GM19397 (cell line): ENCODE results near the gene IGFBP3.

Experiments used
- ATAC-seq: cut with Tn5 transposase; IDR thresholded peaks from one replicate; pipeline ENCODE4 v1.9.1; 2021; ENCODE audit warnings: mild to moderate bottlenecking, moderate library complexity; ENCODE audit not compliant: unreplicated experiment

Gene IGFBP3

DNA sequence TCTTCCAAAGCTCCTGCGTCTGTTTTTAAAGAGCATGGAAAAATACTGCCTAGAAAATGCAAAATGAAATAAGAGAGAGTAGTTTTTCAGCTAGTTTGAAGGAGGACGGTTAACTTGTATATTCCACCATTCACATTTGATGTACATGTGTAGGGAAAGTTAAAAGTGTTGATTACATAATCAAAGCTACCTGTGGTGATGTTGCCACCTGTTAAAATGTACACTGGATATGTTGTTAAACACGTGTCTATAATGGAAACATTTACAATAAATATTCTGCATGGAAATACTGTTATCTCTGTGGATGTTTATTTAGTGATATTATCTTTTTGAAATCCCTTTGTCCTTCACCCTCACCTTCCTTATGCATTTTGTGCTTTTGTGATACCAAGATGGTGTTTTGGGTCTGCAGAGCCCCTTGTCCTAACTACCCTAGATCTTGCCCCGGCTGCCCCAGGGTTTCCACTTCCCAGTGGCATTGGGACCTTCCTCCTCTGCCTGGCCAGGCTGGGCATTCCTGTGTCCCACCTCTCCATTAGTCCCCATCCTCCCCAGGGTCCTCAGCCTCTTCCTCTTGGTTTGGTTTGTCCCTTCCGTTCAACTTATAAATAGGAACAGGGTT lies 27.6 kb downstream of the IGFBP3 start:
- no peak for ATAC-seq

DNA sequence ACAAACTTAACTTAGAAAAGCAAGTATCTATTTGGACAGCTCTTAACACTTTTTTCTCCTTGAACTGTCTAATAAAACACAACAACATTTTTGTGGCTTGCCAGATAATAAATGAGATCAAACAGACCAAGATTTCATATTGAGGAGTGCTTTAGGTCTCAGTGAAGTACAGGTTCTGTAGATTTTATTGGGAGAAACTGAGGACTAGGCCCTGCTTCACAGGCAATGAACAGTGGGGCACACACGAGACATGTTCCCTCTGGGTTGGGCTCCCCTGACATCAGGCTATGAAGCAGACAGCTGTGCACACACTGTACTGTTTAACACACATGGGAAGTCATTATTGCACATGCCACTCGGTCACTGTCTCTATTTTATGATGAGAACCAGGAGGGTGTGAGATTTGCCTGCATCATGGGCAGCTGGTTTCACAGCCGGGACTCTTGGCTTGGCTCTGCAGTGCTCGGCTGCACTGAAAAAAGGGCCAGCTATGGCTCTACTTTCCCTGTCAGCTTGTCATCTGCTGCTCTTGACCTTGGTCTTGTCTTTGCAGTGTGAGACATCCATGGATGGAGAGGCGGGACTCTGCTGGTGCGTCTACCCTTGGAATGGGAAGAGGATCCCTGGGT lies 28.6 kb downstream of the IGFBP3 start:
- ATAC-seq, result no peak

DNA sequence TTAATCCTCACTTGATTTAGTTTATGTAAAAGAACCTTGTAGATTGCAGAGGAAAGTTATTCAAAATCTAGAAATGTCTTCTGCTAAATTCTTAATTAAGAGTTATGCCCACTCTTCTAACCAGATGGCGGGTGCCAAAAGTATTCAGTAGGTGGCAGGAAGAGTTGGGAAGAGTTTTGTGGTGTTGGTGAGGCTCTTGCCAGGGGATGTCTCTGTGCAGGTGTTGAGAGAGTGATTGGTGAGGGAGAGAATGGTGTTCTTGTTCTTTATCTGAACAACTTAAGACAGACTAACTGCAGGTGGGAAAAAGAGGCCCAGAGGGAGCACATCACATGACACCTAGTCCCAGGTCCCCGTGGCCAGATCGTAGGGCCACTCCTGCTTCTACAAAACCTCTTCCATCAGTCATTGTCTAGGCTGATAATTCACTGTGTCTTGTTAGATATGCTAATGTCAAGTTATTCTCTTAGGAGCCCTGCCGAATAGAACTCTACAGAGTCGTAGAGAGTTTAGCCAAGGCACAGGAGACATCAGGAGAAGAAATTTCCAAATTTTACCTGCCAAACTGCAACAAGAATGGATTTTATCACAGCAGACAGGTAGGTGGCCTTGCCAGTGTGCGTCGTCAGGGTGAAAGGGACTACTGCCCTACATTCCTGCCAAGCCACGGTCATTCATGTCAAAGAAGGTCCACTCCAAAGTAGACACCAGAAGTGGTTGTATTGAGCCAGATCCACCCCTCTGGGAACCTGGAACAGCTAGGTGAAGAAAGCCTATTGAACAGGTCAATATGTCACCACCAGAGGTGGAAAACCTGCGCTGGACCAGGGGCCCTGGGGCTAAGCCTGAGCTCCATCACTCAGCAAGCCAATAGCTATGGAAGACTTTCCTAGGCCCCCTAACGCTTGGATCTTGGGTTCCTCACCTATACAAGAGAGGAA lies 29.3 kb downstream of the IGFBP3 start:
- ATAC-seq, result no peak

DNA sequence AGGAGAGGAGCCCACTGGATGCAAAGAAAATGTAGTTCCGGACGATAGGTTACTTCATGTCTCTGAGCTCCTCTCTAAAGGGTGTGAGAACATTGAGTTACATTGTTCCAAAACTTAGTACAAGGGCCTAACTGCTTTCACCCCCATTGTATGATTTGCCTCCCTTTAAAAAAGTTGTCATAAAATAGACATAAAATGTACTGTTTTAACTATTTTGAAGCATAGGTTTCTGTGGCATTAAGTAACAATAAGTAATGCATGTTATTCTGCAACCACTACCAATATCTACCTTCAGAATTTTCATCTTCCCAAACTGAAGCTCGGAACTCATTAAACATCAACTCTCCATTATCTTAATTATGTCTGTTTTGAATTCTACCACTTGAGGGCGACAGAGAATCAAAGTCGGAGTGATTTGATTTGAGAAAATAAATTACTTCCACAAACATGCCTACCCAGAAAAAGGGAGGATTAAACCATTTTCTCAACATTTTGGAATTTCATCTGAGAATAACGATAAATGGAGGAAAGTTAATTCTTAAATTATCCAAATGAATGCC lies 30.1 kb downstream of the IGFBP3 start:
- no peak for ATAC-seq

DNA sequence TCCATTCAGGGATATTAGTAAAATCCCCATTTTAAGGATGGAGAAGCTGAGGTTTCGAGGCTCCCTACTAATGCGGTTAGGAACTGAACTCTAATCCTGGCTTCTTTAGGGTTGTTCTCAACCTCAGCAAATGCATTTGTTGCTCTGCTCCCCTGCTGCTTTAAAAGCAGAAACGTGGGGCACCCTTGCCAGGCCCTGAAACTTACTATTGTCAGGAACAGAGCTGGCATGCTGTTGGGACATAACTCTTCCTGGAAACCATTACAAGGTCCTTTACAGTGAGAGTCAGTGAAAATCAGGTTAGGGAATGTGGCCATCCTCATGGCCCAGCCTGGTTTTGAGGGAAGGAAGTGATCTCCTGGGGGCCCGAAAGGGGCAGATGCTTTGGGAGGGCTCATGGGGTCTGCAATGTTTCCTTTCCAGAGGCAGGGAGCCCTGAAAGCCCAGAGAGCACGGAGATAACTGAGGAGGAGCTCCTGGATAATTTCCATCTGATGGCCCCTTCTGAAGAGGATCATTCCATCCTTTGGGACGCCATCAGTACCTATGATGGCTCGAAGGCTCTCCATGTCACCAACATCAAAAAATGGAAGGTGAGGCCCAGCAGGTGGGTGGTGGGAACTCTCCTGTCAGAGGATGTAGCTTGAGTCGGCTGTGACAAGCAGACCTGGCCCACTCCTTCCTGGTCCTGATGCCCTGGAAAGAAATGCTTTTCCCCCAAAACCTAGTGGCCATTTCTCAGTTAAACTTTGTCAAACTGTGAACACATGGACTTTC lies 30.8 kb downstream of the IGFBP3 start:
- no peak for ATAC-seq

DNA sequence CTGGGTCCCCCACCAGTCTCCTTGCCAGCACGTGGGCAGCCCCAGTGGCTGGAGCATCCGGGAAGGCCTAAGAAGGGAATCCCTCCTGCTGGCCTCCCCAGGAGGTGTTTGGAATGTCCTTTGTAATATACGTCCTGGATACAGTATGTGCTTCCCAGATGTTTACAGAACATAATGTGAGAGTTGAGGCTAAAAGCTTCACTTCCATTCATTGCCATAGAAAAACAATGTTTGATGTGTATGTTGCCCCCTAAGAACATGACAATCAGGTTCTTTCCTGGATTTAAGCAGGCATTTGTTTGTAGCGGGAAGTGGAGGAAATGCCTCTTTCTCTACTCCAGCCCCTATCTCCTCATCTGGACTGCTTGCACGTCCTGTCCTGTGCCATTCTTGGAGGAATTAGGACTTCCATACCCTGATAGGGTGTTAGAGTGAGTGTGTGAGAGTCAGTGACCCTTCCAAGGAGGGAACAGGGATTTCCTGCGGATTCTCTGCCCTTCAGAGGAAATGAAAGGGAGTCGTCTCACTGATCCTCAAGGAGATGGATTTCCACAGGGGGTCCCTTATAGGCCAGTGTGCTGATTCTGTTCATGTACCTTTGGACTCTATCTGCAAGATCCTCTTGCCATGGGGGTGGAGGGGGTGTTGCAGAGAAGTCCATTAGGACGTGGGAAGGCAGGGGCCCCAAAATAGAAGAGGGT lies 31.6 kb downstream of the IGFBP3 start:
- ATAC-seq, result no peak

DNA sequence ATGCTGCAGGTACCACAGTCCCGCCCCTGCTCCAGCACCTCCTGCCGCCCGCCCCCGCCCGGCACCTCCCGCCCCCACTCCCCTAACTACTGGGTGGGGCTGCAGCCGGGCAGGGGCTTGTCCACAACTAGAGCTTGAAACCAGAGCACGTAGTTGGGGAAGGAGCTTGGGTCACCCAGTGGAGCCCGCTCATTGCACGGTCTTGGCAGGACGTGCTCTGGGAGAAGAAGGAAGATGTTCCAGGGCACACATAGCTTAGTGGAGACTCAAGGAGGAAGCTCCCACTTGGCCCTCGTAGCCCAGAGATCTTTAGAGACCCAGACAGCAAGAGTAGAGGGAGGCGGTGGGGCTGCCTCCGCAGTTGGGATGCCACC lies 32.1 kb downstream of the IGFBP3 start:
- no peak for ATAC-seq

DNA sequence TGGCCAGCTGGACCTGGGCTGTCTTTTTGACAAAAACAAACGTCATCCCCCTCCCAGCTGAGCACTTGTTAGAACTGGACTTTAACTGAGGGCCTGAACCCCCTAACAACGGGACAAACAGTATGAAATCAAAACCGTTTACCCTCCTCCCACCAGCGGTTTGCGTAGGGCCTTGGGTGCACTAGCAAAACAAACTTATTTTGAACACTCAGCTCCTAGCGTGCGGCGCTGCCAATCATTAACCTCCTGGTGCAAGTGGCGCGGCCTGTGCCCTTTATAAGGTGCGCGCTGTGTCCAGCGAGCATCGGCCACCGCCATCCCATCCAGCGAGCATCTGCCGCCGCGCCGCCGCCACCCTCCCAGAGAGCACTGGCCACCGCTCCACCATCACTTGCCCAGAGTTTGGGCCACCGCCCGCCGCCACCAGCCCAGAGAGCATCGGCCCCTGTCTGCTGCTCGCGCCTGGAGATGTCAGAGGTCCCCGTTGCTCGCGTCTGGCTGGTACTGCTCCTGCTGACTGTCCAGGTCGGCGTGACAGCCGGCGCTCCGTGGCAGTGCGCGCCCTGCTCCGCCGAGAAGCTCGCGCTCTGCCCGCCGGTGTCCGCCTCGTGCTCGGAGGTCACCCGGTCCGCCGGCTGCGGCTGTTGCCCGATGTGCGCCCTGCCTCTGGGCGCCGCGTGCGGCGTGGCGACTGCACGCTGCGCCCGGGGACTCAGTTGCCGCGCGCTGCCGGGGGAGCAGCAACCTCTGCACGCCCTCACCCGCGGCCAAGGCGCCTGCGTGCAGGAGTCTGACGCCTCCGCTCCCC lies 32.7 kb downstream of the IGFBP3 start, which contains the start of gene IGFBP1:
Gene IGFBP1 (plus strand): TSS at position 304 of the 808 bp plus-strand sequence. CDS start 165 bp downstream, at position 469.
- no peak for ATAC-seq

DNA sequence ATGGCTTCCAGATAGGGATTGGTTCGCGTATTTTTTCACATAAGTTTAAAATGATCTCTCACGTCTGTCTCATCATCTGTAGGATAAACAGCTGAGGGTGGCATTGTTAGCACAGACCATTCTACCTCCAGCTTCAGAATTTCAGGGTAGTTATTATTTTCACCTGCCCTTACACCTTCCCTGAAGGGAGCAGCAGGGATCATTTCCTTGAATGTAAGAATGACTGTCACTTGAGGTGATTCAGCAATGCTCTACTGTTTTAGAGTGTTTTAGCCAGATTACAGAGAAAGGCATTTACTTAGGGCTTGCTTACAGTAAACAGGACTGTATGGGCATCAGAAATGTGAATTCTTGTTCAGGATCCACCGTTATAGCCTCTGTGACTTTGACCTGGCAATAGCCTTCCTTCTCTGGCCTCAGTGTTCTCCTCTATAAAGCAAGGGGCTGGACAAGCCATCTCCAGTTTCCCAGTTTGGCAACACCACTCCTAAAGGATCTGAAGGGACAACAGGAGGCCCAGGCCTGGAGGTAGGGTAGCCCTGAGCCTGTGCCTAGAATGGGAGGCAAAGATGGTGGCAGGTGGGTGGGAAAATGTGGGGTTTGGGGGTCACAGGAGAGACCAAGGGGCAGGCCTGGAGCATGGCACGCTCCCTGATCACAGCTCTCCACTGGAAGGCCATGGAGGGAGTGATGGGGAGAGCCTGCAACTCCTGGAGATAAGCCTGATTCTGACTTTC lies 34.0 kb downstream of the IGFBP3 start:
- no peak for ATAC-seq

DNA sequence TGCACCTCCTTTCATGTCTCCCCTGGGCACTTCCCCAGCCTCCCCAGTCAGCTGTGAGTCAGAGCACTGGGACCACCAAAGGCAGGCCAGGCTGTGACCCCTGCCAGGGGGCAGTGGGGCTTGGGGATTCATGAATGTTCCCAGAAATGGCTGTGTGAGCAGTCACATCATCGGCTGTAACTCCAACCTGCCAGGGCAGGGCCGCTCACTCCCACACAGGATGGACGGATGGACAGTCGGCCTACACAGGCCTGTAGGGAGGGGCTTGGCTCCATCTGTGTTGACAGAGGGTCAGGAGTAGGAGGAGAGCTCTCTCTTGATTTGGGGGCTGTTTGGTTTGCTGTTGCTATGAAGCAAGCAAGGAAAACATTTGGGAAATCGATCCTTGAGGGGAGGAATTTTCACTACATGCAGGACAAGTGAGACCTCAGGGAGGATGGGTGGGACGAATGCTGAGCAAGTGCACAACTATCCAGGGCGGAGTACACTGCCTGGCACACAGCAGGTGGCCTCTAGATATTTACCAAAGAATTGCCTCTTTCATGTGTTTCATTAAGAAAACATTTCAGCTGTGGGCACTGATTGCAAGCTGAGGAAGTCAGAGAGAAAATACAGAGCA lies 35.7 kb downstream of the IGFBP3 start:
- ATAC-seq, result no peak

DNA sequence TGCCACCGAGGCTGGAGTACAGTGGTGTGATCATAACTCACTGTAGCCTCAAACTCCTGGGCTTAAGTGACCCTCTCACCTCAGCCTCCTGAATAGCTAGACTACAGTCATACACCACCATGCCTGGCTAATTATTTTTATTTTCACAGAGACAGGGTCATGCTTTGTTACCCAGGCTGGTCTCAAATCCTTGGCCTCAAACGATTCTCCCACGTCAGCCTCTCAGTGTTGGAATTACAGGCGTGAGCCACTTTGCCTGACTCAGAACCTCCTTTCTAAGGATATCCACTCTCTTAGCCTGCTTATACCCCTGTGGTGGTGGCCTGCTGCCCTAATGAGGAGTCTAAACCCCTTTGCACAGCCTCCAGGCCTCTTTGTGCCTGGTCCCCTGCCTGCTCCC lies 36.9 kb downstream of the IGFBP3 start:
- no peak for ATAC-seq

DNA sequence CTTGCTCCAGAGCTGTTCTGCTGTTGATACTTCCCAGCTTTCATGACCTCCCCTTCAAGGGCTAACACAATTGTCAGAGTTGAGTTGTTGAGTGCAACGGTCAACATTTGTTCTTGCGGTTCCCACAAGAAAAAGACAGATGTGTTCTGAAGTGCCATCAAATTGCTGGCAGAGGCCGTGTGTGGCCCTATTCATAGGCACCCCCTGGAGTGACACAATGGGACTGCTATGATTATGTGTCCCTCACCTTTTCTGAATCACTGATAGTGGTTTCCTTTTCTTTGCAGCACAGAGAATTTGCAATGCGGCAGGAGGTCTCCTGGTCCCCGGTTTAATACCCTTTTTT lies 38.6 kb downstream of the IGFBP3 start:
- no peak for ATAC-seq

DNA sequence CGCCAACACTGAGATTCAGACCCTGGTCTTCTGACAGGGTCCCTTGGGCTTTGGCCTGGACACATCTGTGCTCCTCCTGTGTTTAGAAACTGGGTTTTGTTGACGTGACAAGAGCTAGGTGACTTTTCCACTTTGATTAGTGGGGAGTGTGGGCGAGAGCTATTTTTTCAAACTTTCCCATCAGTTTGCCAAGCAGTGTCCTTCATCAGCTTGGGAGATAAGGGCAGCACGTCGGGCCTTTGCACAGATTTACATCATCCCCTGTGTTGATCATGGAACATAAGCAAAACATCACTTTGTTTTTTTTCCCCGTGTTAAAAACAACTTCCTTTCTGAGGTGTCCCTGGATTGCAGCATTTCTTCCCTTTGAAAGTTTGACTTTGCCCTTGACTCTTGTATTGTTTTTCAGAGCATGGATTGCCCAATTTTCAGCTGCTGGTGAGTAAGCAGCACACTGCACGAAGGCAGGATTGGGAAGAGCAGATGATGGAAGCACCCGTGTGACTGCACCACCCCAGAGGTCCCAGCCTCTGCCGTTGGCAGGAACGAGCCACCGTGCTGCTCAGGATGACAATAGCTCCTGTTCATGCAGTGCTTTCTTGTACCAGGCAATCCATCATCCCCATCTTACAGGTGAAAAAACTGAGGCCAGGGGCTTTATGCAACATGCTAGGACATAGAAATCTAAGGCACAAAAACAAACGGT lies 39.2 kb downstream of the IGFBP3 start:
- ATAC-seq, result no peak

DNA sequence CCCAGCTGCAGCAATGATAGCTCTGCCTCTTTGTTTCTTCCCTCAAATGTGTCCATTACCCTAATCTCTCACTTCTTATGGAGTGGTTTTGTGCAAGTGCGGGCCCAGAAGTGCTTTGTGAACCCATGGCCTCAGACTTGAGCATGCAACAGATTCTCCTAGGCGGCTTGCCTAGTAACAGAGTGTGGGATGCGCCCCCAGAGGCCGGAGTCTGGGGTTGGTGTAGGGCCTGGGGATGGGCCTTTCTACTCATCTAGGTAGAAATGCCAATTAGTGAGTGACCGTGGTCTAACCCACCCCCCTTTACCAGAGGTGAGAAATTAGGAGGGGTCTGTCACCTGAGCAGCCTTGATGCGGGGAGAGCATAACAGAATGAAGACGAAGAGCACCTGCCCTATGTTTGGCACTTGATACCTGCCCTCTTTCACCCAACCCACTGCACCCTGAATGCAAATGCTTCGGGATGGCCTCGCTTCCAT lies 39.8 kb downstream of the IGFBP3 start:
- ATAC-seq, result no peak

DNA sequence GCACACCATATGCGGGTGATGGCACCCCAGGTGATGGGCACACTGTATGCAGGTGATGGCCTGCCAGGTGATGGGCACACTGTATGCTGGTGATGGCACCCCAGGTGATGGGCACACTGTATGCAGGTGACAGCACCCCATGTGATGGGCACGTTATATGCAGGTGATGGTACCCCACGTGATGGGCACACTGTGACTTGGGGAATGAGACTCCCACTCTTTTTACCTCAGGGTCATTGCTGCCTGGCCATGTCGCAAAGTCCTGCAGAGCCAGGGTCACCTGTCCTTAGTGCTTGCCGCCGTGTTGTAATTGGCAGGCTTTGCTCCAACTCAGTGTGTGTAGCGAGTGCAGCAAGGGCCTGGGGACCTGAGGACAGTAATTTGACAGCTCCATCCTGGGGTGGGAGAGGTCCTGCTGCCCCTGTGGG lies 40.6 kb downstream of the IGFBP3 start:
- no peak for ATAC-seq

DNA sequence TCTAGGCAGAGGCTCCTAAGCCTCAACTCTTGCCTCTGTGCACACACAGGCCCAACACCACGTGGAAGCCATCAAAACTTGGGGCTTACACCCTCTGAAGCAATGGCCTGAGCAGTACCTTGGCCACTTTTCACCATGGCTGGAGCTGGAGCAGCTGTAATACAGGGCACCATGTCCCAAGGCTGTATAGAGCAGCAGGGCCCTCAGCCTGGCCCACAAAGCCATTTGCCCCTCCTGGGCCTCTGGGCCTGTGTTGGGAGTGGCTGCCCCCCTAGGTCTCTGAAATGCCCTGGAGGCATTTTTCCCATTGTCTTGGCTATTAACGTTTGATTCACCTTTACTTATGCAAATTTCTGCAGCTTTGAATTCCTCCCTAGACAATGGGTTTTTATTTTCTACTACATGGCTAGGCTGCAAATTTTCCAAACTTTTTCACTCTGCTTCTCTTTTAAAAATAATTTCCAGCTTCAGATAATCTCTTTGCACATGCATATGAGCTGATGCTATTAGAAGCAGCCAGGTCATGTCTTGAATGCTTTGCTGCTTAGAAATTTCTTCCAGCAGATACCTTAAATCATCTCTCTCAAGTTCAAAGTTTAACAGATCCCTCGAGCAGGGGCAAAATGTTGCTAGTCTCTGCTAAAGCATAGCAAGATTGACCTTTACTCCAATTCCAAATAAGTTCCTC lies 42.5 kb downstream of the IGFBP3 start:
- no peak for ATAC-seq

DNA sequence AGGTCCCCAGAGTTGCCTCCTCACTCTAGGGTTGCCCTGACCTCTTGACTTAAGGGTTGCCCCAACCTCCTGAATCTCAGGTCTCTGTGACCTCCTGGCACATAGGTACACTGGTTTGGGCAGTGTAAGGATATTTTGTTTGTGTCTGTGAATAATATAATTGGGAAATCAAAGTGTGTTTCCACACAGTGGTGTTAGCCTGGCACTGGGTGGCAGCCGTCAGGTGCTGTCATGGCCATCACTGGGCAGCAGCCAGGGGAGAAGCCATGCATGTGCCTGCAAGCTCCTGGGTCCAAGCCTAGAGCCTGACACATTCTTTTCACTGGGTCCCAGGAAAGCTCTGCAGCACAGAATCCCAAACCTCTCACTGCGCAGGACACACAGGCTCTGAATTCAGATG lies 44.6 kb downstream of the IGFBP3 start:
- no peak for ATAC-seq
